Aorta (tissue), 5 donors: ENCODE results near the gene PPP2R5C. TPM values are rescaled to one million over a fixed set of nuclear protein-coding genes. Genes with fewer than 3 reads are reported as not detected.

Experiments used
- ATAC-seq: fragments of 200-7000 bp; cut with Tn5 transposase; one replicate; pipeline ENCODE4 v1.9.1; 2022; ENCODE audit warnings: moderate library complexity; ENCODE audit not compliant: low FRiP score
- DNase-seq, 2 donors: peaks; one replicate each; pipeline ENCODE4 v3.0.0-alpha.2; 2020
- H3K27ac ChIP-seq, 2 donors: one replicate each; pipeline ENCODE4 v1.5.1; 2013; ENCODE audit warnings: low read length in 2 of 2, mild to moderate bottlenecking in 2 of 2, moderate library complexity in 2 of 2, control low read depth in 1 of 2, inconsistent platforms in 1 of 2, low read depth in 1 of 2
- H3K27me3 ChIP-seq, 2 donors: one replicate each; pipeline ENCODE4 v1.6.1; 2013; ENCODE audit warnings: control low read depth in 1 of 2, low read length in 1 of 2, mild to moderate bottlenecking in 1 of 2, moderate library complexity in 1 of 2; ENCODE audit not compliant: insufficient read depth in 2 of 2, control insufficient read depth in 1 of 2
- H3K36me3 ChIP-seq, 2 donors: one replicate each; pipeline ENCODE4 v1.6.1; 2013; ENCODE audit warnings: control low read depth in 1 of 2, low read length in 1 of 2, mild to moderate bottlenecking in 1 of 2; ENCODE audit not compliant: insufficient read depth in 2 of 2, control insufficient read depth in 1 of 2
- H3K4me1 ChIP-seq, 2 donors: one replicate each; pipeline ENCODE4 v1.6.1; 2013; ENCODE audit warnings: low read length in 2 of 2, control low read depth in 1 of 2, mild to moderate bottlenecking in 1 of 2, moderate library complexity in 1 of 2; ENCODE audit not compliant: insufficient read depth in 2 of 2, control insufficient read depth in 1 of 2
- H3K4me3 ChIP-seq, 2 donors: one replicate each; pipeline ENCODE4 v1.5.1; 2013; ENCODE audit warnings: low read length in 2 of 2, control low read depth in 1 of 2, mild to moderate bottlenecking in 1 of 2
- H3K9me3 ChIP-seq: one replicate; pipeline ENCODE4 v1.6.1; 2013; ENCODE audit warnings: mild to moderate bottlenecking, low read length; ENCODE audit not compliant: control insufficient read depth
- WGBS, 2 donors: extraction: QIAGEN DNeasy Blood & Tissue Kit; methylation state at CpG; one replicate each; pipeline ENCODE4 v1.1.7; 2013; 5-methylcytosine and 5-hydroxymethylcytosine counted together
- intact Hi-C, 2 donors: fragments of 100-400 bp; cut with DNase I; formaldehyde crosslinking; loops; one replicate each; pipeline versions ENCODE4 v1.14.2 to v1.15.0; 2022
- polyA plus RNA-seq, 2 donors: library from polyadenylated mRNA; stranded (reverse); fragments of 200-250 nt; gene quantifications; one replicate each; pipeline ENCODE4 v1.2.3, GENCODE V29; 2013
- total RNA-seq, 2 donors: library from RNA; stranded (reverse); fragmentation: NEBNext Ultra II Directional; extraction: Animal tissue kit (Norgen Biotek cat#: 25700); gene quantifications; one replicate each; pipeline ENCODE4 v1.2.1, GENCODE V29; 2021
- donor health status: healthy with polysubstance abuse.
- donor health status: Bipolar disorder and iron deficiency.
- donor health status: DM: no; HTN: no; CAD: no.
- donor health status: DM: no; HTN: no; CAD: no.
- donor health status: DM: yes; HTN: yes; CAD: no.

PPP2R5C gene
- total and polyA plus RNA-seq, 4 donors = 64.0 to 155 (median 115) TPM

- no peak overlapping the region for H3K27ac ChIP-seq
- no peaks in the 10 kb centered on the region for H3K4me1 ChIP-seq
- DNase-seq (no peak), ATAC-seq (no peak)
- intact Hi-C loops = no loop called here
- H3K4me3 ChIP-seq = no peak overlapping the region
- 88 to 90% methylated on average over 19 of the region's 19 CpGs for WGBS, 2 donors
- no peaks in the 10 kb centered on the region for H3K27me3 ChIP-seq
- no peaks in the 10 kb centered on the region for H3K36me3 ChIP-seq
- no peaks in the 10 kb centered on the region for H3K9me3 ChIP-seq
Observed at GRCh38 chr14:101716077-101716950, 45.2 kb upstream of the PPP2R5C start.

GRCh38 chr14:101716956-101717662 lies 44.4 kb upstream of the PPP2R5C start:
- DNase-seq = no peak
- 83 to 84% methylated on average over 17 of the region's 17 CpGs for WGBS, 2 donors

GRCh38 chr14:101717663-101718490 lies 43.6 kb upstream of the PPP2R5C start:
- no peaks in the 10 kb centered on the region for H3K27me3 ChIP-seq
- DNase-seq (no peak), ATAC-seq (no peak)
- H3K4me3 ChIP-seq = no peak overlapping the region
- 87 to 90% methylated on average over 19 of the region's 19 CpGs for WGBS, 2 donors
- no peaks in the 10 kb centered on the region for H3K9me3 ChIP-seq
- intact Hi-C loops = no loop called here
- H3K4me1 ChIP-seq = no peaks in the 10 kb centered on the region
- no peak overlapping the region for H3K27ac ChIP-seq
- H3K36me3 ChIP-seq = no peaks in the 10 kb centered on the region

More at GRCh38 chr14:101716956-101717662, 44.4 kb upstream of the PPP2R5C start:
- intact Hi-C loops = no loop called here
- Histone ChIP-seq H3K36me3 (no peaks in the 10 kb centered on the region), H3K4me3 (no peak overlapping the region), H3K27me3 (no peaks in the 10 kb centered on the region), H3K27ac (no peak overlapping the region), H3K9me3 (no peaks in the 10 kb centered on the region), H3K4me1 (no peaks in the 10 kb centered on the region)
- ATAC-seq = no peak

GRCh38 chr14:101719045-101719645 lies 42.4 kb upstream of the PPP2R5C start:
- Histone ChIP-seq H3K27me3 (no peaks in the 10 kb centered on the region), H3K9me3 (no peaks in the 10 kb centered on the region), H3K4me1 (no peaks in the 10 kb centered on the region), H3K36me3 (no peaks in the 10 kb centered on the region), H3K27ac (no peak overlapping the region), H3K4me3 (no peak overlapping the region)
- 73 to 83% methylated on average over 10 of the region's 10 CpGs for WGBS, 2 donors
- no peak for ATAC-seq
- intact Hi-C loops = no loop called here
- DNase-seq = no peak

GRCh38 chr14:101719708-101720107 lies 41.8 kb upstream of the PPP2R5C start:
- Histone ChIP-seq H3K36me3 (no peaks in the 10 kb centered on the region), H3K4me3 (no peak overlapping the region), H3K27ac (no peak overlapping the region), H3K27me3 (no peaks in the 10 kb centered on the region), H3K4me1 (no peaks in the 10 kb centered on the region), H3K9me3 (no peaks in the 10 kb centered on the region)
- 43 to 45% methylated on average over 8 of the region's 8 CpGs for WGBS, 2 donors
- DNase-seq = no peak
- ATAC-seq = no peak
- intact Hi-C loops = no loop called here

GRCh38 chr14:101721111-101721510 lies 40.4 kb upstream of the PPP2R5C start:
- Histone ChIP-seq H3K27ac (no peak overlapping the region), H3K4me1 (no peaks in the 10 kb centered on the region), H3K9me3 (no peaks in the 10 kb centered on the region), H3K27me3 (no peaks in the 10 kb centered on the region), H3K4me3 (no peak overlapping the region), H3K36me3 (no peaks in the 10 kb centered on the region)
- WGBS, 2 donors = 89% methylated on average over 5 of the region's 5 CpGs
- no peak for ATAC-seq
- intact Hi-C loops = no loop called here
- DNase-seq = no peak

- WGBS, 2 donors = 63 to 69% methylated on average over 21 of the region's 21 CpGs
- Histone ChIP-seq H3K9me3 (no peaks in the 10 kb centered on the region), H3K36me3 (no peaks in the 10 kb centered on the region), H3K4me3 (no peak overlapping the region), H3K4me1 (no peaks in the 10 kb centered on the region), H3K27me3 (no peaks in the 10 kb centered on the region), H3K27ac (no peak overlapping the region)
- intact Hi-C loops = no loop called here
- ATAC-seq (peak; percentile 29), DNase-seq (no peak)
Observed at GRCh38 chr14:101721951-101722661, 39.4 kb upstream of the PPP2R5C start.
